Activated CD4-positive, alpha-beta T cell treated with anti-CD3 and anti-CD28 coated beads, Interleukin-10, Interleukin-2, amounts not matched to agents 100 ng/mL and 50 ng/mL, durations not matched to agents 16 hours and 8 hours (primary cell): ENCODE results near the gene PLA2G2D.

Source experiments
- DNase-seq: peaks from one replicate; pipeline ENCODE4 v3.0.0-alpha.2; 2020

Gene PLA2G2D

GRCh38 chr1:20112279-20113000 lies 6.9 kb downstream of the PLA2G2D start:
- DNase-seq, result no peak

GRCh38 chr1:20111452-20111851 lies 7.9 kb downstream of the PLA2G2D start:
- no peak for DNase-seq

- no peak for DNase-seq
Measured at GRCh38 chr1:20110679-20111078, 8.7 kb downstream of the PLA2G2D start.

GRCh38 chr1:20109223-20109856 lies 10.0 kb downstream of the PLA2G2D start:
- DNase-seq, result peak; percentile 16

- no peak for DNase-seq
Measured at GRCh38 chr1:20108366-20109123, 10.8 kb downstream of the PLA2G2D start.

- DNase-seq, result no peak
Measured at GRCh38 chr1:20107796-20108195, 11.5 kb downstream of the PLA2G2D start.

GRCh38 chr1:20107351-20107750 lies 12.0 kb downstream of the PLA2G2D start:
- DNase-seq, result no peak

GRCh38 chr1:20105856-20106255 lies 13.5 kb downstream of the PLA2G2D start:
- DNase-seq, result no peak

GRCh38 chr1:20102875-20103274 lies 16.5 kb downstream of the PLA2G2D start:
- peak; percentile 83 for DNase-seq

- peak; percentile 76 for DNase-seq
Measured at GRCh38 chr1:20100632-20101355, 18.5 kb downstream of the PLA2G2D start.

- no peak for DNase-seq
Measured at GRCh38 chr1:20099533-20099932, 19.8 kb downstream of the PLA2G2D start.

GRCh38 chr1:20096840-20097447 lies 22.4 kb downstream of the PLA2G2D start:
- no peak for DNase-seq

GRCh38 chr1:20095564-20096434 lies 23.5 kb downstream of the PLA2G2D start:
- no peak for DNase-seq

GRCh38 chr1:20093940-20094391 lies 25.4 kb downstream of the PLA2G2D start:
- no peak for DNase-seq

- no peak for DNase-seq
Measured at GRCh38 chr1:20093303-20093702, 26.0 kb downstream of the PLA2G2D start.

GRCh38 chr1:20090641-20091040 lies 28.7 kb downstream of the PLA2G2D start:
- DNase-seq, result no peak

GRCh38 chr1:20090119-20090518 lies 29.2 kb downstream of the PLA2G2D start:
- no peak for DNase-seq

- DNase-seq, result no peak
Measured at GRCh38 chr1:20089328-20090077, 29.8 kb downstream of the PLA2G2D start.

- peak; percentile 14 for DNase-seq
Measured at GRCh38 chr1:20087668-20088067, 31.7 kb downstream of the PLA2G2D start.

- no peak for DNase-seq
Measured at GRCh38 chr1:20086800-20087199, 32.5 kb downstream of the PLA2G2D start.
